ENCODE measurements around the gene FOXC1. TPM values are rescaled to one million over a fixed set of nuclear protein-coding genes. Genes with fewer than 3 reads are reported as not detected.
A peak's percentile ranks its signal among the peaks of the same experiment; 100 is the strongest.

Gene FOXC1
- total and polyA plus RNA-seq, 2 donors: 3.7 to 17.3 TPM

- Histone ChIP-seq H3K36me3 (ENCODE audit: control insufficient read depth in 2 of 2, insufficient read depth in 2 of 2, low read length in 1 of 2) (no peaks in the 10 kb centered on the region), H3K27me3 (ENCODE audit: control insufficient read depth in 2 of 2, insufficient read depth in 1 of 2, low read length in 1 of 2) (peaks cover 33 to 85% of the 10 kb centered on the region in 2 donors), H3K27ac (ENCODE audit: low read depth in 1 of 2, low read length in 1 of 2) (no peak overlapping the region), H3K4me1 (ENCODE audit: control insufficient read depth in 2 of 2, insufficient read depth in 2 of 2, low read length in 2 of 2) (peaks cover 0 to 4% of the 10 kb centered on the region in 2 donors), H3K9me3 (ENCODE audit: control insufficient read depth in 2 of 2, insufficient read depth in 1 of 2, low read length in 1 of 2) (no peaks in the 10 kb centered on the region), H3K4me3 (ENCODE audit: low read length in 2 of 2) (no peak overlapping the region)
- no peak for DNase-seq (ENCODE audit: low read depth in 6 of 9, low spot score in 9 of 9)
- WGBS: 67% methylated on average over 28 of the region's 28 CpGs
Measured at GRCh38 chr6:1595271-1596087, 14.2 kb upstream of the FOXC1 start.

GRCh38 chr6:1596088-1596852 lies 13.4 kb upstream of the FOXC1 start:
- peaks cover 40 to 91% of the 10 kb centered on the region in 2 donors for H3K27me3 ChIP-seq (ENCODE audit: control insufficient read depth in 2 of 2, insufficient read depth in 1 of 2, low read length in 1 of 2)
- H3K27ac ChIP-seq (ENCODE audit: low read depth in 1 of 2, low read length in 1 of 2): no peak overlapping the region
- no peaks in the 10 kb centered on the region for H3K9me3 ChIP-seq (ENCODE audit: control insufficient read depth in 2 of 2, insufficient read depth in 1 of 2, low read length in 1 of 2)
- H3K4me3 ChIP-seq (ENCODE audit: low read length in 2 of 2): no peak overlapping the region
- H3K36me3 ChIP-seq (ENCODE audit: control insufficient read depth in 2 of 2, insufficient read depth in 2 of 2, low read length in 1 of 2): no peaks in the 10 kb centered on the region
- peaks cover 0 to 4% of the 10 kb centered on the region in 2 donors for H3K4me1 ChIP-seq (ENCODE audit: control insufficient read depth in 2 of 2, insufficient read depth in 2 of 2, low read length in 2 of 2)
- 20% methylated on average over 25 of the region's 25 CpGs for WGBS
- peak in 3 of 9 donors; percentile 61 to 75 (median 70) for DNase-seq (ENCODE audit: low read depth in 6 of 9, low spot score in 9 of 9)

- Histone ChIP-seq H3K36me3 (ENCODE audit: control insufficient read depth in 2 of 2, insufficient read depth in 2 of 2, low read length in 1 of 2) (no peaks in the 10 kb centered on the region), H3K4me1 (ENCODE audit: control insufficient read depth in 2 of 2, insufficient read depth in 2 of 2, low read length in 2 of 2) (peaks cover 0 to 4% of the 10 kb centered on the region in 2 donors), H3K27ac (ENCODE audit: low read depth in 1 of 2, low read length in 1 of 2) (no peak overlapping the region), H3K4me3 (ENCODE audit: low read length in 2 of 2) (no peak overlapping the region), H3K9me3 (ENCODE audit: control insufficient read depth in 2 of 2, insufficient read depth in 1 of 2, low read length in 1 of 2) (no peaks in the 10 kb centered on the region), H3K27me3 (ENCODE audit: control insufficient read depth in 2 of 2, insufficient read depth in 1 of 2, low read length in 1 of 2) (peaks cover 50 to 94% of the 10 kb centered on the region in 2 donors)
- no peak for DNase-seq (ENCODE audit: low read depth in 6 of 9, low spot score in 9 of 9)
- WGBS: 74% methylated on average over 8 of the region's 8 CpGs
Measured at GRCh38 chr6:1597121-1597744, 12.5 kb upstream of the FOXC1 start.

- 93% methylated on average over 5 of the region's 5 CpGs for WGBS
- H3K4me1 ChIP-seq (ENCODE audit: control insufficient read depth in 2 of 2, insufficient read depth in 2 of 2, low read length in 2 of 2): peaks cover 0 to 4% of the 10 kb centered on the region in 2 donors
- no peak for DNase-seq (ENCODE audit: low read depth in 6 of 9, low spot score in 9 of 9)
Measured at GRCh38 chr6:1597924-1598323, 11.8 kb upstream of the FOXC1 start.

GRCh38 chr6:1598433-1598832 lies 11.3 kb upstream of the FOXC1 start:
- Histone ChIP-seq H3K4me3 (ENCODE audit: low read length in 2 of 2) (no peak overlapping the region), H3K27ac (ENCODE audit: low read depth in 1 of 2, low read length in 1 of 2) (no peak overlapping the region), H3K27me3 (ENCODE audit: control insufficient read depth in 2 of 2, insufficient read depth in 1 of 2, low read length in 1 of 2) (peaks cover 62 to 100% of the 10 kb centered on the region in 2 donors), H3K36me3 (ENCODE audit: control insufficient read depth in 2 of 2, insufficient read depth in 2 of 2, low read length in 1 of 2) (no peaks in the 10 kb centered on the region), H3K9me3 (ENCODE audit: control insufficient read depth in 2 of 2, insufficient read depth in 1 of 2, low read length in 1 of 2) (no peaks in the 10 kb centered on the region), H3K4me1 (ENCODE audit: control insufficient read depth in 2 of 2, insufficient read depth in 2 of 2, low read length in 2 of 2) (peaks cover 0 to 4% of the 10 kb centered on the region in 2 donors)
- no peak for DNase-seq (ENCODE audit: low read depth in 6 of 9, low spot score in 9 of 9)
- WGBS: 95% methylated on average over 10 of the region's 10 CpGs

More at GRCh38 chr6:1597924-1598323, 11.8 kb upstream of the FOXC1 start:
- Histone ChIP-seq H3K36me3 (ENCODE audit: control insufficient read depth in 2 of 2, insufficient read depth in 2 of 2, low read length in 1 of 2) (no peaks in the 10 kb centered on the region), H3K9me3 (ENCODE audit: control insufficient read depth in 2 of 2, insufficient read depth in 1 of 2, low read length in 1 of 2) (no peaks in the 10 kb centered on the region), H3K27me3 (ENCODE audit: control insufficient read depth in 2 of 2, insufficient read depth in 1 of 2, low read length in 1 of 2) (peaks cover 56 to 100% of the 10 kb centered on the region in 2 donors), H3K27ac (ENCODE audit: low read depth in 1 of 2, low read length in 1 of 2) (no peak overlapping the region), H3K4me3 (ENCODE audit: low read length in 2 of 2) (no peak overlapping the region)

GRCh38 chr6:1598886-1599285 lies 10.8 kb upstream of the FOXC1 start:
- Histone ChIP-seq H3K9me3 (ENCODE audit: control insufficient read depth in 2 of 2, insufficient read depth in 1 of 2, low read length in 1 of 2) (no peaks in the 10 kb centered on the region), H3K4me3 (ENCODE audit: low read length in 2 of 2) (no peak overlapping the region), H3K4me1 (ENCODE audit: control insufficient read depth in 2 of 2, insufficient read depth in 2 of 2, low read length in 2 of 2) (peaks cover 0 to 4% of the 10 kb centered on the region in 2 donors), H3K27me3 (ENCODE audit: control insufficient read depth in 2 of 2, insufficient read depth in 1 of 2, low read length in 1 of 2) (peaks cover 66 to 100% of the 10 kb centered on the region in 2 donors), H3K36me3 (ENCODE audit: control insufficient read depth in 2 of 2, insufficient read depth in 2 of 2, low read length in 1 of 2) (no peaks in the 10 kb centered on the region), H3K27ac (ENCODE audit: low read depth in 1 of 2, low read length in 1 of 2) (no peak overlapping the region)
- DNase-seq (ENCODE audit: low read depth in 6 of 9, low spot score in 9 of 9): no peak
- WGBS: 89% methylated on average over 24 of the region's 24 CpGs

- no peaks in the 10 kb centered on the region for H3K9me3 ChIP-seq (ENCODE audit: control insufficient read depth in 2 of 2, insufficient read depth in 1 of 2, low read length in 1 of 2)
- H3K4me3 ChIP-seq (ENCODE audit: low read length in 2 of 2): no peak overlapping the region
- 95% methylated on average over 10 of the region's 10 CpGs for WGBS
- H3K27ac ChIP-seq (ENCODE audit: low read depth in 1 of 2, low read length in 1 of 2): no peak overlapping the region
- no peaks in the 10 kb centered on the region for H3K36me3 ChIP-seq (ENCODE audit: control insufficient read depth in 2 of 2, insufficient read depth in 2 of 2, low read length in 1 of 2)
- H3K27me3 ChIP-seq (ENCODE audit: control insufficient read depth in 2 of 2, insufficient read depth in 1 of 2, low read length in 1 of 2): peaks cover 72 to 100% of the 10 kb centered on the region in 2 donors
- DNase-seq (ENCODE audit: low read depth in 6 of 9, low spot score in 9 of 9): no peak
- peaks cover 1 to 8% of the 10 kb centered on the region in 2 donors for H3K4me1 ChIP-seq (ENCODE audit: control insufficient read depth in 2 of 2, insufficient read depth in 2 of 2, low read length in 2 of 2)
Measured at GRCh38 chr6:1599469-1599868, 10.2 kb upstream of the FOXC1 start.

- DNase-seq (ENCODE audit: low read depth in 6 of 9, low spot score in 9 of 9): no peak
- H3K4me3 ChIP-seq (ENCODE audit: low read length in 2 of 2): no peak overlapping the region
- peaks cover 79 to 100% of the 10 kb centered on the region in 2 donors for H3K27me3 ChIP-seq (ENCODE audit: control insufficient read depth in 2 of 2, insufficient read depth in 1 of 2, low read length in 1 of 2)
- H3K9me3 ChIP-seq (ENCODE audit: control insufficient read depth in 2 of 2, insufficient read depth in 1 of 2, low read length in 1 of 2): peaks cover 0 to under 1% of the 10 kb centered on the region in 2 donors
- no peaks in the 10 kb centered on the region for H3K36me3 ChIP-seq (ENCODE audit: control insufficient read depth in 2 of 2, insufficient read depth in 2 of 2, low read length in 1 of 2)
- H3K27ac ChIP-seq (ENCODE audit: low read depth in 1 of 2, low read length in 1 of 2): no peak overlapping the region
- H3K4me1 ChIP-seq (ENCODE audit: control insufficient read depth in 2 of 2, insufficient read depth in 2 of 2, low read length in 2 of 2): peaks cover 6 to 12% of the 10 kb centered on the region in 2 donors
- WGBS: 89% methylated on average over 3 of the region's 3 CpGs
Measured at GRCh38 chr6:1600063-1600763, 9.5 kb upstream of the FOXC1 start.

Data from thymus (tissue), 11 donors.